AG09319 (cell line): ENCODE data around the gene MXD1.

Experiments used
- DNase-seq: peaks from one replicate; pipeline ENCODE4 v3.0.0-alpha.2; 2010; ENCODE audit warnings: low read depth; ENCODE audit errors: extremely low read depth
- TF ChIP-seq, protein P1 (sequence below): IDR thresholded peaks from 2 replicates; pipeline ENCODE4 v1.5.1; 2011; ENCODE audit warnings: low read depth, mild to moderate bottlenecking, inconsistent platforms, low read length, moderate library complexity

Gene MXD1

GRCh38 chr2:69923116-69923515 lies 8.2 kb downstream of the MXD1 start:
- TF ChIP-seq, protein P1, sequence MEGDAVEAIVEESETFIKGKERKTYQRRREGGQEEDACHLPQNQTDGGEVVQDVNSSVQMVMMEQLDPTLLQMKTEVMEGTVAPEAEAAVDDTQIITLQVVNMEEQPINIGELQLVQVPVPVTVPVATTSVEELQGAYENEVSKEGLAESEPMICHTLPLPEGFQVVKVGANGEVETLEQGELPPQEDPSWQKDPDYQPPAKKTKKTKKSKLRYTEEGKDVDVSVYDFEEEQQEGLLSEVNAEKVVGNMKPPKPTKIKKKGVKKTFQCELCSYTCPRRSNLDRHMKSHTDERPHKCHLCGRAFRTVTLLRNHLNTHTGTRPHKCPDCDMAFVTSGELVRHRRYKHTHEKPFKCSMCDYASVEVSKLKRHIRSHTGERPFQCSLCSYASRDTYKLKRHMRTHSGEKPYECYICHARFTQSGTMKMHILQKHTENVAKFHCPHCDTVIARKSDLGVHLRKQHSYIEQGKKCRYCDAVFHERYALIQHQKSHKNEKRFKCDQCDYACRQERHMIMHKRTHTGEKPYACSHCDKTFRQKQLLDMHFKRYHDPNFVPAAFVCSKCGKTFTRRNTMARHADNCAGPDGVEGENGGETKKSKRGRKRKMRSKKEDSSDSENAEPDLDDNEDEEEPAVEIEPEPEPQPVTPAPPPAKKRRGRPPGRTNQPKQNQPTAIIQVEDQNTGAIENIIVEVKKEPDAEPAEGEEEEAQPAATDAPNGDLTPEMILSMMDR: no peak
- DNase-seq: no peak

GRCh38 chr2:69926849-69927515 lies 12.1 kb downstream of the MXD1 start:
- no peak for DNase-seq
- TF ChIP-seq, protein P1: no peak

DNA sequence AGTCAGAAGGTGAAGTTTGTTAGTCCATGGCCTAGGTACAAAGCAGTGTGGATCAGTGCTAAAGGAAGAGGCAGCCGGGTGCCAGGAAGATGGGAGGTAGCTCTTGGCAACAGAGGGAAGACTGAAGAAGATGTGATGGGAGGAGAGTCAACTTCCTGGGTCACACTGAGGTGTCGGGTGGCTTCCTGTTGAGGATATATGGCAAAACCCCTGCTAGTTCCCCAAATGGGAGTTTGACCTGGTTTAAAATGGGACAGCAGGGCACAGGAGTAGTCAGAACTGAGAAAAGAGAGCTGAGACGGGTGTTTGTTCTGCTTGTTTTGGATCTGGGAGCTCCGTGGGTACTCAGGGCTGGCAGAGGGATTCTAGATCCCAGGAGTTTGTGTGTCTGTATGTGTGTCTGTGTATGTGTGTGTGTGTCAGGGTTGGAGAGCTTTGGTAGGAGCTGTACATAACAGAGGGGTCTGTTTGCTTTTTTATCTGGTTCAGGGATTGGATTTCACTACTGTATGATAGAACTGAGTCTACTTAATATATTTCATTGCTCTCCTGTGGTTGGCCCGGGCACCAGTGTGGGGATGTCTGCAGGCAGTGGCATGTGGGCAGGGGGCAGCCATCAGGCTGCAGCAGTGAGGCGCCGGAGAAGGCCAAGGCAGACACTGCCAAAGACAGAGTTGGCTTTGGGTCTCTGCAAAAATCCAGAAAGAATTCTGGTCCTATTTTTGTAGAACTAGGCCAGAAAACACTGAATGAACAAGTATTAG lies 17.1 kb downstream of the MXD1 start:
- no peak for DNase-seq
- TF ChIP-seq, protein P1: no peak

- no peak for DNase-seq
- TF ChIP-seq, protein P1: no peak
Observed at GRCh38 chr2:69932596-69932922, 17.6 kb downstream of the MXD1 start.

- no peak for DNase-seq
- TF ChIP-seq, protein P1: no peak
Observed at GRCh38 chr2:69933254-69933828, 18.4 kb downstream of the MXD1 start.

- DNase-seq: peak; percentile 45
- TF ChIP-seq, protein P1: no peak
Observed at GRCh38 chr2:69933839-69934613, 19.1 kb downstream of the MXD1 start.

DNA sequence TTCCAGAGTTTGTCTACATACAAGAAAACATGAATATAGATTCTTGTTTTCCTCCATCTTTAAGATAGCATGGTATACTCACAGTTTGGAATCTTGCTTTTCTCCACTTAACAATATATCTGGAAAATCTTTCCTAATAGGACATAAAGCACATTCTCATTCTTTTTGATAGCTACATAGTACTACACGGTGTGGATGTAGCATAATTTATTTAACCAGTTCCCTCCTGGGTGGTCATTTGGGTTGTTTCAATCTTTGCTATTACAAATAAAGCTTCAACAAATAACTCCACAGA lies 19.7 kb downstream of the MXD1 start:
- TF ChIP-seq, protein P1: no peak
- no peak for DNase-seq
